Stimulated activated CD8-positive, alpha-beta memory T cell treated with anti-CD3 and anti-CD28 coated beads, Interleukin-15, amount 100 ng/mL, for 1 hour (primary cell): ENCODE measurements around the gene SLC22A12.
"Not testable (repeated sequence)": the region's sequence is repeated elsewhere in the genome, so short reads cannot be mapped to it uniquely, and the experiment has no call there.

Experiments used
- DNase-seq: peaks from one replicate; pipeline ENCODE4 v3.0.0-alpha.2; 2020; ENCODE audit warnings: low read depth

SLC22A12 gene

GRCh38 chr11:64585150-64585549, 5.9 kb upstream of the SLC22A12 start:
- no peak for DNase-seq

- DNase-seq, result no peak
These were observed 4.7 kb upstream of the SLC22A12 start for GRCh38 chr11:64586366-64586765.

- DNase-seq, result no peak
These were observed 2.3 kb upstream of the SLC22A12 start for GRCh38 chr11:64588701-64589100.

GRCh38 chr11:64591257-64592233, 525 bp downstream of the SLC22A12 start:
- DNase-seq, result no peak

- no peak for DNase-seq
These were observed 1.2 kb downstream of the SLC22A12 start for GRCh38 chr11:64592234-64592615.

GRCh38 chr11:64592656-64593055, 1.6 kb downstream of the SLC22A12 start:
- DNase-seq, result no peak

- no peak for DNase-seq
These were observed 2.4 kb downstream of the SLC22A12 start for GRCh38 chr11:64593156-64594105.

- DNase-seq, result no peak
These were observed 3.3 kb downstream of the SLC22A12 start for GRCh38 chr11:64594159-64594939.

- not testable (repeated sequence) for DNase-seq
These were observed 4.9 kb downstream of the SLC22A12 start for GRCh38 chr11:64595922-64596321.

- no peak for DNase-seq
These were observed 6.7 kb downstream of the SLC22A12 start for GRCh38 chr11:64597671-64598101.

- DNase-seq, result no peak
These were observed 7.2 kb downstream of the SLC22A12 start for GRCh38 chr11:64598106-64598796.

- no peak for DNase-seq
These were observed 8.0 kb downstream of the SLC22A12 start for GRCh38 chr11:64598797-64599697.

GRCh38 chr11:64599698-64600211, 8.7 kb downstream of the SLC22A12 start:
- no peak for DNase-seq

GRCh38 chr11:64600281-64600992, 9.4 kb downstream of the SLC22A12 start:
- DNase-seq, result no peak

GRCh38 chr11:64601605-64602465, 10.8 kb downstream of the SLC22A12 start:
- DNase-seq, result no peak

GRCh38 chr11:64602466-64603070, 11.5 kb downstream of the SLC22A12 start:
- no peak for DNase-seq

- no peak for DNase-seq
These were observed 12.5 kb downstream of the SLC22A12 start for GRCh38 chr11:64603411-64604110.
